ENCODE data around the gene ROBO1.

DNA sequence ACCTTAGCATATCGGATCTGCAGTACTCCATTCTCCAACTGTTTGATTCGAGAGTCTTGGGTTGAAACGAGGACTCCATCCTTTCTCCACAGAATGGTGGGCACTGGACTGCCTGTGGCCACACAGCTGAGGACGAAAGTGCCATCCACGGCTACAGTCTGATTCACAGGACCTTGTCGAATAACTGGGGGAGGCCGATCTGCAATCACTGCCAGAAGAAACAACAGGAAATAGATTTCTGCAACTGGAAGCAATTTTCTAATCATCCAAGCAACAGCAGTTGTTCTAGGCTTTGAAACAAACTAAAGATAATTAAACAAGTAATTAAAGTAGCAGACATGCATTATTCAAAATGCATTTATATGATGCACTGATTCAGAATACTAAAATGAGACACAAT lies 1097.7 kb downstream of the ROBO1 start:
- TF ChIP-seq TAF1 (IDR thresholded peaks at IDR 0.05; ENCODE audit: borderline replicate concordance, low read depth, low read length): no peak
- no peak for TF ChIP-seq POLR2AphosphoS5 (IDR thresholded peaks at IDR 0.05; ENCODE audit: low read depth, low read length)
- no peak for TF ChIP-seq POLR2A (IDR thresholded peaks at IDR 0.05; ENCODE audit: low read depth, low read length)

All from GM12892 (cell line).